ENCODE results near the gene USP5. TPM values are rescaled to one million over a fixed set of nuclear protein-coding genes. Genes with fewer than 3 reads are reported as not detected.

The USP5 gene
- polyA plus RNA-seq, 1 donor (not counting 4 experiments of a cell fraction or from before 2014, with no cell fraction given), result 58.3 TPM

- H3K9me3 ChIP-seq (ENCODE audit: control insufficient read depth, low read depth, low read length), result no peaks in the 10 kb centered on the region
- DNase-seq (ENCODE audit: low read depth, low spot score) (no peak), FAIRE-seq (no peak)
- no peak overlapping the region for H3K27ac ChIP-seq (ENCODE audit: control insufficient read depth, insufficient read depth, low read length)
- H3K4me3 ChIP-seq (ENCODE audit: control insufficient read depth in 2 of 3, extremely low read depth in 1 of 3, insufficient read depth in 2 of 3, low read depth in 1 of 3, low read length in 3 of 3), result no peak overlapping the region
- H4K20me1 ChIP-seq (ENCODE audit: control insufficient read depth, extremely low read depth, insufficient read depth, low read length), result no peaks in the 10 kb centered on the region
- no peak for TF ChIP-seq EZH2 (IDR thresholded peaks at IDR 0.05; ENCODE audit: low read length)
- TF ChIP-seq, protein P1, sequence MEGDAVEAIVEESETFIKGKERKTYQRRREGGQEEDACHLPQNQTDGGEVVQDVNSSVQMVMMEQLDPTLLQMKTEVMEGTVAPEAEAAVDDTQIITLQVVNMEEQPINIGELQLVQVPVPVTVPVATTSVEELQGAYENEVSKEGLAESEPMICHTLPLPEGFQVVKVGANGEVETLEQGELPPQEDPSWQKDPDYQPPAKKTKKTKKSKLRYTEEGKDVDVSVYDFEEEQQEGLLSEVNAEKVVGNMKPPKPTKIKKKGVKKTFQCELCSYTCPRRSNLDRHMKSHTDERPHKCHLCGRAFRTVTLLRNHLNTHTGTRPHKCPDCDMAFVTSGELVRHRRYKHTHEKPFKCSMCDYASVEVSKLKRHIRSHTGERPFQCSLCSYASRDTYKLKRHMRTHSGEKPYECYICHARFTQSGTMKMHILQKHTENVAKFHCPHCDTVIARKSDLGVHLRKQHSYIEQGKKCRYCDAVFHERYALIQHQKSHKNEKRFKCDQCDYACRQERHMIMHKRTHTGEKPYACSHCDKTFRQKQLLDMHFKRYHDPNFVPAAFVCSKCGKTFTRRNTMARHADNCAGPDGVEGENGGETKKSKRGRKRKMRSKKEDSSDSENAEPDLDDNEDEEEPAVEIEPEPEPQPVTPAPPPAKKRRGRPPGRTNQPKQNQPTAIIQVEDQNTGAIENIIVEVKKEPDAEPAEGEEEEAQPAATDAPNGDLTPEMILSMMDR (optimal IDR thresholded peaks at IDR 0.05 in 1 of 3, IDR thresholded peaks at IDR 0.05 in 1 of 3, conservative IDR thresholded peaks at IDR 0.05 in 1 of 3; ENCODE audit: extremely low read depth in 1 of 3, insufficient read depth in 2 of 3, low read length in 3 of 3), result no peak
- H3K27me3 ChIP-seq (ENCODE audit: control insufficient read depth, extremely low read depth, insufficient read depth, low read length), result peaks cover 35% of the 10 kb centered on the region
- no peak overlapping the region for H2AFZ ChIP-seq (ENCODE audit: control insufficient read depth, low read length)
- dilution Hi-C loops (cut with MboI; ENCODE audit: extremely low pct_ligation_motif_present, low sequenced_read_pairs), result no loop called here
- H3K4me1 ChIP-seq (ENCODE audit: control insufficient read depth, extremely low read depth, insufficient read depth, low read length), result peaks cover 6% of the 10 kb centered on the region
- H3K9me1 ChIP-seq (ENCODE audit: control insufficient read depth, extremely low read depth, insufficient read depth, low read length), result no peaks in the 10 kb centered on the region
- H3K79me2 ChIP-seq (ENCODE audit: control insufficient read depth, insufficient read depth, low read length), result no peaks in the 10 kb centered on the region
- no peak overlapping the region for H3K4me2 ChIP-seq (ENCODE audit: control insufficient read depth, extremely low read depth, insufficient read depth, low read depth, low read length)
- no peaks in the 10 kb centered on the region for H3K36me3 ChIP-seq (ENCODE audit: control insufficient read depth in 2 of 2, extremely low read depth in 1 of 2, insufficient read depth in 2 of 2, low read length in 2 of 2)
- no peak overlapping the region for H3K9ac ChIP-seq (ENCODE audit: control insufficient read depth, extremely low read depth, insufficient read depth, low read length)
Measured at GRCh38 chr12:6830286-6830890, 21.6 kb upstream of the USP5 start.

- Histone ChIP-seq H3K36me3 (ENCODE audit: control insufficient read depth in 2 of 2, extremely low read depth in 1 of 2, insufficient read depth in 2 of 2, low read length in 2 of 2) (no peaks in the 10 kb centered on the region), H3K79me2 (ENCODE audit: control insufficient read depth, insufficient read depth, low read length) (no peaks in the 10 kb centered on the region), H3K27me3 (ENCODE audit: control insufficient read depth, extremely low read depth, insufficient read depth, low read length) (peaks cover 29% of the 10 kb centered on the region), H3K9me1 (ENCODE audit: control insufficient read depth, extremely low read depth, insufficient read depth, low read length) (no peaks in the 10 kb centered on the region), H4K20me1 (ENCODE audit: control insufficient read depth, extremely low read depth, insufficient read depth, low read length) (no peaks in the 10 kb centered on the region), H3K4me3 (ENCODE audit: control insufficient read depth in 2 of 3, extremely low read depth in 1 of 3, insufficient read depth in 2 of 3, low read depth in 1 of 3, low read length in 3 of 3) (no peak overlapping the region), H3K4me2 (ENCODE audit: control insufficient read depth, extremely low read depth, insufficient read depth, low read depth, low read length) (no peak overlapping the region), H3K9me3 (ENCODE audit: control insufficient read depth, low read depth, low read length) (no peaks in the 10 kb centered on the region), H3K4me1 (ENCODE audit: control insufficient read depth, extremely low read depth, insufficient read depth, low read length) (peaks cover 5% of the 10 kb centered on the region), H3K9ac (ENCODE audit: control insufficient read depth, extremely low read depth, insufficient read depth, low read length) (no peak overlapping the region), H2AFZ (ENCODE audit: control insufficient read depth, low read length) (no peak overlapping the region), H3K27ac (ENCODE audit: control insufficient read depth, insufficient read depth, low read length) (no peak overlapping the region)
- TF ChIP-seq, protein P1 (optimal IDR thresholded peaks at IDR 0.05 in 1 of 3, IDR thresholded peaks at IDR 0.05 in 1 of 3, conservative IDR thresholded peaks at IDR 0.05 in 1 of 3; ENCODE audit: extremely low read depth in 1 of 3, insufficient read depth in 2 of 3, low read length in 3 of 3), result no peak
- TF ChIP-seq EZH2 (IDR thresholded peaks at IDR 0.05; ENCODE audit: low read length), result no peak
- no peak for DNase-seq (ENCODE audit: low read depth, low spot score)
- no peak for FAIRE-seq
- dilution Hi-C loops (cut with MboI; ENCODE audit: extremely low pct_ligation_motif_present, low sequenced_read_pairs), result no loop called here
Measured at GRCh38 chr12:6830999-6831398, 21.0 kb upstream of the USP5 start.
